Activated CD4-positive, alpha-beta T cell treated with anti-CD3 and anti-CD28 coated beads for 1 hour (primary cell): ENCODE results near the gene PTPRN2.
"Not testable (repeated sequence)": the region's sequence is repeated elsewhere in the genome, so short reads cannot be mapped to it uniquely, and the experiment has no call there.

Source experiments
- DNase-seq: peaks from one replicate; pipeline ENCODE4 v3.0.0-alpha.2; 2020

The PTPRN2 gene

GRCh38 chr7:157501581-157501980 lies 1086.0 kb downstream of the PTPRN2 start:
- DNase-seq: no peak

- DNase-seq: not testable (repeated sequence)
Observed at GRCh38 chr7:157500989-157501540, 1086.6 kb downstream of the PTPRN2 start.

GRCh38 chr7:157500171-157500960 lies 1087.3 kb downstream of the PTPRN2 start:
- no peak for DNase-seq

GRCh38 chr7:157499835-157500153 lies 1087.8 kb downstream of the PTPRN2 start:
- no peak for DNase-seq

GRCh38 chr7:157499121-157499834 lies 1088.3 kb downstream of the PTPRN2 start:
- no peak for DNase-seq

- DNase-seq: no peak
Observed at GRCh38 chr7:157498657-157499056, 1089.0 kb downstream of the PTPRN2 start.

- no peak for DNase-seq
Observed at GRCh38 chr7:157497744-157498651, 1089.6 kb downstream of the PTPRN2 start.

- no peak for DNase-seq
Observed at GRCh38 chr7:157497367-157497743, 1090.3 kb downstream of the PTPRN2 start.

- no peak for DNase-seq
Observed at GRCh38 chr7:157496416-157497275, 1091.0 kb downstream of the PTPRN2 start.

- DNase-seq: no peak
Observed at GRCh38 chr7:157495594-157495993, 1092.0 kb downstream of the PTPRN2 start.

GRCh38 chr7:157495177-157495553 lies 1092.5 kb downstream of the PTPRN2 start:
- DNase-seq: no peak

GRCh38 chr7:157494506-157495176 lies 1093.0 kb downstream of the PTPRN2 start:
- no peak for DNase-seq

GRCh38 chr7:157493776-157494175 lies 1093.8 kb downstream of the PTPRN2 start:
- no peak for DNase-seq

- DNase-seq: no peak
Observed at GRCh38 chr7:157493017-157493416, 1094.6 kb downstream of the PTPRN2 start.

GRCh38 chr7:157490465-157490912 lies 1097.1 kb downstream of the PTPRN2 start:
- no peak for DNase-seq

- DNase-seq: not testable (repeated sequence)
Observed at GRCh38 chr7:157489870-157490269, 1097.8 kb downstream of the PTPRN2 start.
